DND-41 (cell line): Measurements from ENCODE around the gene NXPE4.

ENCODE experiments used
- ATAC-seq: fragments of 200-7000 bp; cut with Tn5 transposase; 3 replicates; pipeline ENCODE4 v1.9.1; 2021; ENCODE audit warnings: low read depth; ENCODE audit not compliant: insufficient read depth
- DNase-seq: peaks from one replicate; pipeline ENCODE4 v3.0.0-alpha.2; 2020
- H2AFZ ChIP-seq: 2 replicates; pipeline ENCODE4 v1.6.0; 2012; ENCODE audit warnings: low read depth, low read length
- H3K27ac ChIP-seq: 2 replicates; pipeline ENCODE4 v1.5.1; 2012; ENCODE audit warnings: low read length, inconsistent platforms
- H3K27me3 ChIP-seq: fragments of 200-600 bp; sonication (generic); 2 replicates; pipeline ENCODE4 v1.6.0; 2012; ENCODE audit warnings: low read length, mild to moderate bottlenecking, inconsistent platforms; ENCODE audit not compliant: insufficient read depth, poor library complexity
- H3K36me3 ChIP-seq: 2 replicates; pipeline ENCODE4 v1.5.1; 2012; ENCODE audit warnings: low read length, inconsistent platforms; ENCODE audit not compliant: insufficient read depth
- H3K4me1 ChIP-seq: 2 replicates; pipeline ENCODE4 v1.5.1; 2012; ENCODE audit warnings: mild to moderate bottlenecking, low read length; ENCODE audit not compliant: insufficient read depth
- H3K4me2 ChIP-seq: 2 replicates; pipeline ENCODE4 v1.6.0; 2012; ENCODE audit warnings: mild to moderate bottlenecking, moderate library complexity, low read length, inconsistent platforms; ENCODE audit not compliant: insufficient read depth
- H3K4me3 ChIP-seq, 2 experiments: fragments of 200-600 bp in 1 of 2; shearing (Covaris generic) in 1 of 2; 2 replicates each; pipeline ENCODE4 v1.5.1; 2012 to 2016; ENCODE audit warnings: inconsistent platforms in 2 of 2, low read length in 2 of 2, mild to moderate bottlenecking in 2 of 2, low read depth in 1 of 2, moderate library complexity in 1 of 2
- H3K79me2 ChIP-seq: 2 replicates; pipeline ENCODE4 v1.6.0; 2012; ENCODE audit warnings: low read length, inconsistent platforms; ENCODE audit not compliant: insufficient read depth
- H3K9ac ChIP-seq: 2 replicates; pipeline ENCODE4 v1.6.0; 2012; ENCODE audit warnings: low read depth, mild to moderate bottlenecking, inconsistent platforms, low read length, moderate library complexity
- H3K9me3 ChIP-seq: 2 replicates; pipeline ENCODE4 v1.5.1; 2012; ENCODE audit warnings: low read length, moderate library complexity, mild to moderate bottlenecking, inconsistent platforms; ENCODE audit not compliant: insufficient read depth, severe bottlenecking
- H4K20me1 ChIP-seq: 2 replicates; pipeline ENCODE4 v1.6.0; 2012; ENCODE audit warnings: low read length; ENCODE audit not compliant: insufficient read depth
- CTCF ChIP-seq: IDR thresholded peaks from 2 replicates; pipeline ENCODE4 v1.5.1; 2012; ENCODE audit warnings: borderline replicate concordance, low read length, moderate library complexity, mild to moderate bottlenecking; ENCODE audit not compliant: poor library complexity, severe bottlenecking; ENCODE audit errors: extremely low read depth
- EZH2 ChIP-seq: IDR thresholded peaks from 3 replicates; pipeline ENCODE4 v1.6.1; 2012; ENCODE audit warnings: borderline replicate concordance, low read depth, mild to moderate bottlenecking, moderate library complexity, low read length, inconsistent platforms; ENCODE audit not compliant: severe bottlenecking

The NXPE4 gene

GRCh38 chr11:114559425-114560310 is 35.9 kb downstream of the NXPE4 start, which contains the start of gene NXPE1:
Gene NXPE1, minus strand, starts transcription at chr11:114559881. Its CDS starts 8,680 bp downstream, at chr11:114551201.
- no peak for TF ChIP-seq EZH2
- no peak for TF ChIP-seq CTCF
- Histone ChIP-seq H3K4me1 (no peaks in the 10 kb centered on the region), H3K36me3 (no peaks in the 10 kb centered on the region), H3K79me2 (no peaks in the 10 kb centered on the region), H3K27ac (no peak within 1 kb of the TSS), H3K4me2 (no peak within 1 kb of the TSS), H3K9me3 (no peaks in the 10 kb centered on the region), H3K4me3 (no peak within 1 kb of the TSS), H3K27me3 (no peaks in the 10 kb centered on the region), H2AFZ (no peak within 1 kb of the TSS), H3K9ac (no peak within 1 kb of the TSS), H4K20me1 (no peaks in the 10 kb centered on the region)
- DNase-seq (no peak), ATAC-seq (no peak)

DNA sequence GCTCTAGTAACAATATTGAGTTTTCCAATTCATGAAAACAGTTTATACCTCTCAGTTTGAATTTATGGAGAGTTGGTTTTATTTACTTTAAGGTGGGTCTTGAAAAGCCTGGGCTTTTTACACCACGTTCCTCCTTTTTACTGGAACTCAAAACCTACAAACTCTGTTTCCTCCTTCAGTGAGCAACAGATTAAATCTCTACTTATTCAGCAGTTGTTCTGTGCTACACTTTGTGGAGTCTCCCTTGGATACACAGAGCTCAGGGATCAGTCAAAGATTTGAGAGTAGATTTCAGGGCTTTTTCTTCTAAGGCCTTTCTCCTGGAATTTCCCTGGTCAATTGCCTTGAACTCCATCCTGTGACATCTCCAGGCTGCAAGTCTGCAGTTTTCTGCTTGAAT is 39.5 kb downstream of the NXPE4 start:
- Histone ChIP-seq H3K9ac (no peak overlapping the region), H2AFZ (no peak overlapping the region), H3K79me2 (no peaks in the 10 kb centered on the region), H3K4me2 (no peak overlapping the region), H3K27me3 (no peaks in the 10 kb centered on the region), H3K9me3 (no peaks in the 10 kb centered on the region), H3K4me1 (no peaks in the 10 kb centered on the region), H4K20me1 (no peaks in the 10 kb centered on the region), H3K36me3 (no peaks in the 10 kb centered on the region), H3K4me3 (no peak overlapping the region), H3K27ac (no peak overlapping the region)
- DNase-seq = no peak
- ATAC-seq = no peak
- TF ChIP-seq EZH2 (no peak), CTCF (no peak)

DNA sequence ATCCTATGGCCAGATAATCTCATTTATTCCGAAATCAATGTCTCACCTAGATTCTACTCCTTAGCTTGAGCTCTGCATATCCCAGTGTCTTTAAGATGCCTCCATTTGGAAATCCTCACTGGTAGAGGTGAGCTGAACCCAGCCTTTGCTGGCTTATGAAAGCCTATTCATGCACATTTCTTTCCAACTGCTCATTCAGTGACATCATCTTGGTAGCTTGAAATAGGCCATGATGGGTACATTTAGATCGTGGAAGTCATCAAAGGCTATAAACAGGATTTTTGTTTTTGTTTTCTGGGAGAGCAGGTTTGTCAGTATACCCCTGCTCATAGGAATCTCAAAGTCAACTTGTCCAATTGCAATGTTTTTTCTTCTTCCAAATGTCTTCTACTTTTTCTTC is 41.9 kb downstream of the NXPE4 start:
- Histone ChIP-seq H3K9ac (no peak overlapping the region), H3K27me3 (no peaks in the 10 kb centered on the region), H3K4me1 (no peaks in the 10 kb centered on the region), H3K4me3 (no peak overlapping the region), H3K4me2 (no peak overlapping the region), H3K79me2 (no peaks in the 10 kb centered on the region), H3K27ac (no peak overlapping the region), H3K36me3 (no peaks in the 10 kb centered on the region), H3K9me3 (no peaks in the 10 kb centered on the region), H4K20me1 (no peaks in the 10 kb centered on the region), H2AFZ (no peak overlapping the region)
- ATAC-seq = no peak
- no peak for DNase-seq
- TF ChIP-seq CTCF (no peak), EZH2 (no peak)
